HG03469 (cell line): Measurements from ENCODE around the gene SCFD2.

Experiments
- ATAC-seq: cut with Tn5 transposase; IDR thresholded peaks from one replicate; pipeline ENCODE4 v1.9.1; 2021; ENCODE audit warnings: mild to moderate bottlenecking, moderate library complexity, moderate number of reproducible peaks; ENCODE audit not compliant: unreplicated experiment

SCFD2 gene

DNA sequence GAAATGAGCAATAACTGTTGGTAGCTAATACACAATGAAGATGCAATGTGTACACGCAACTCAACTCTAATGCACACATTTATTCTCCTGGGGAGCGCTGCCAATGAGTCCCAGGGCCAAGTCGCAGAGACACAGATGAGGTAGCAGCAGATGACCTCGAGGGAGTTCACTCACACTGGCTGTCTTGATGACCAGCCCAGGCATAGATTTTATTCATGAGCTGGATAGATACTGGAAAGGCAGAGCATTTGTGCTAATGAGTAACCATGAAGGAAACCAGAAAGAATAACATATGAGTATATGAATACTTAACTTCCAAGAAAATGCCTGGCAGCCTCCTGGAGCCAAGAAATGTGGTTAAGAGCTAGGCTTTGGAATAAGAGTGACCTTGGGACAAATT is 461.4 kb downstream of the SCFD2 start:
- no peak for ATAC-seq

DNA sequence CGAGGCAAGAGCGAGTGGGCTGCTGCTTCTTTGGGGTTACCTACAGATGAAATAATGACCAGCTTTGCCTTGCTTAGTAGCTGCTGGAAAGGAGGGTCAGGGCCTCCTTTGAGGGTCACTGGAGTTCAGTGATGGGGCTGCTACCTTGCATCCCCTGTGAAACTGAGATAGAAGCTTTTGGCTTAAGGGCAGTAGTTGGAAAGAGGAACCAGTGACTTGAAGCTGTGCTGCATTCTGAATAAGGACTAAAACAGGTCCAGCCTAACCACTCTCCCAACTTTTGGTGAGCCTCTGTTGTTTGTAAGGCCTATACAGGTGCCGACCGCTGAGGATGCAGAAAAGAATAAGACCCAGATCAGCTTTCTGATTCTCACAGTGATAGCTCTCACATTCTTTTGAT is 462.6 kb downstream of the SCFD2 start:
- no peak for ATAC-seq

DNA sequence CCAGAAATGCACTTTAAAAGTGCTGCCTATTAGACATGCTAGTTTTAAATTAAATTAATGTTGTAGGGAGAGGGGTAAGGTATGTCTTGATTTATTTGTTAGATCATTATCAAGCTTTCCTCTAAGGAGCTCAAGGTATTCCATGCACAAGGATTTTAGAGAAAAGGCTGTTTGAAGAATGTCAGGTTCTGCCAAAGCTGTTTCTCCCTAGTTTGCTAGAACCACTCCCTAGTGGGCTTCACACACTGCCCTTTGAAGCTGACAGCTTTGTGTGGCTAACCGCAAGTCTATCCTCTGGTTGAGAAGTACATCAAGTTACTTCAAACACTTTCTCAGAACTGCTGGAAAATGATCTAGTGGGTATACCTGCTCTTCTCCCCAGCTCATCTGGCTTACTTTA is 471.4 kb downstream of the SCFD2 start:
- ATAC-seq = no peak

DNA sequence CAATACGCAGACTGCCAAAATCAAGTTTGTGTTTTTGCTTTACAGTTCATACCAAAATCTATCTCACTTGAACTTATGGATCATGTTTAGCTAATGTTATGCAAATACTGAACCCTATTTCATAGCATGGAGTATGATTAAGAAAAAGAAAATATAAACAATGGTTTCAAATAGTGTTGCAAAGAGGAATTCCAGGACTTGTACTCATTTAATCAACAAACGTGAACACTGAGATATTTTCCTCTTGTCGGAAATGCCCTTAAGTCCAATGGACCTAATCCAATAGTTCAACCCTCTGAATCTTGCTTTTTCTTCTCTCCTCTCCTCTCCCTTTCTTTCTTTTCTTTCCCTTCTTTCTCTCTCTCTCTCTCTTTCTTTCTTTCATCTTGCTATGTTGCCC is 473.0 kb downstream of the SCFD2 start:
- ATAC-seq = no peak

DNA sequence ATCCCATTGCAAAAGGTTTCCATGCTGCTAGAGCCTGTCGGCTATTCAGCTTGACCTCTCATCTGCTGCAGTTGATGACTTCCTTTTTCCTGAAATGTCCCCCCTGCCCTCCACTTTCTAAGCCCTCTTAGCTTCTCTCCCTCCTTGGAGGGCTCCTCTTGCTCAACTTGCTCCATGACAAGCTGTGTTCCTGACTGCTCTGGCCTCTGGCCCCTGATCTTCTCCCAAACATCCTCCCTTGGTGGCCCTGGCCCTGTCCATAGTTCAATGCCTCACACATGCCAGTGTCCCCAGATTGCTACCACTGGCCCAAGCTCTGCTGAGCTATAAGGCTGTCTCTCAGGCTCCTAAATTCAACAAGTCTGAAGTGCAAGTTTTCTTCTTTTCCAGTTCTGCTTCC is 474.1 kb downstream of the SCFD2 start:
- no peak for ATAC-seq

DNA sequence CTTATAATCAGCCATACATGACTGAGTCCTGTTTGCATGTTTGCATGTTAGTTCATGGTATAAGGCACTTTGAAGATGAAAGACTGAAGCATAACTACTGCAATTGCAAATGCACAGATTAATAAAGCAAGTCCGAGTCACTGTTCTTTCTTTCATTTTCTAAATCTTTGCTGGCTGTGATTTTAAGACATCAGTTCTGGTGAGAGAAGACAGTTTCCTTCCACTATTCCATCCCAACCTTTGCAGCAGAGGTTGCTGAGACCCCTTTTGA is 475.4 kb downstream of the SCFD2 start:
- no peak for ATAC-seq

DNA sequence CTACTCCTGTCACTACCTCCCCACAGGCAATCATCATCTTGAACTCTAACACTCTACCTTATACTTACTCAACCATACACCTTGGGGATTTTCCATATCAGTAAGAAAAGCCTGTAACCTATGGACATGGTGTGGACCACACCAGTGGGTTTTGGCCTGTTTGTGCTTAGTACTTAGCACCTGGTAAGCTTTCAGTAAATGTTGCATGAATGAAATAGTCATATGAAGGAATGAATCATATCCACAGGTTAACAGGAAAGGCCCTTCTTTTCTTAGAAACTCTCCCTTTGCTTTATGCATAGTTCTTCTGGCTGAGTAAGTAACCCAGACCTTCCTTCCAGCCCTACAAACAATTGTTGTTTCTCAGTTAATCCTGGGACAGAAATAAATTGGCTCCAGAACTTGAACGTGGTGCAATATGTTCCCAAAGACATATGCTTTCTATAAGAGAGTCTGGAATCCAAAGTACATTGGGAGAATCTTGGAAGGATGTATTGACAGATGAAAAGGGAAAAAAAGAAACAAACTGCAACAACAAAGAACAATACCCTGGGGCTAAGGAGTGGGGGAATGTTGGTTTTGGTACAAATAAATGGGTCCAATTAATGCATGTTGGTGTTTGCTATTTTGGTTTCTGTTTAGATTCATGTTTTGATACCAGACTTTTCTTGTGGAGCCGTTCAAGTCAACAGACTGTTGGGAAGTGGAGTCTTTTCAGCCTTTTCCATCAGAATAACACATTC is 475.9 kb downstream of the SCFD2 start:
- ATAC-seq = no peak

DNA sequence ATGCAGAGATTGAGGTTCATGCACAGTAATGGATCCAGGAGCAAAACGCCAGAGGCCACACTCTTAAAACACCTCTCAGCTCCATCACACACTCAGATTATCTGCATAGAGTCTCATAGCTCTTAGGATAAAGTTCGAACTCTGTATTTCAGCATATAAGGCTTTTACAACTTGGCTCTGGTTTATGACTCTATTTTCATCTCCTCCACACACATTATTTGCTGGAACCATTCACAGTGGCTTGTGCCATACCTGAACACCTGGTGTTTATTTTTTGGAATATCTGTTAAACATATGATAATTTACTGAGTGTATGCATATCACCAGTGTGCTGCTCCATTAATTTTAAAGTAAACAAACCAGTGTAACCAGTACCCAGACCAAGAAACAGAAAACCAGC is 476.5 kb downstream of the SCFD2 start:
- ATAC-seq = no peak

DNA sequence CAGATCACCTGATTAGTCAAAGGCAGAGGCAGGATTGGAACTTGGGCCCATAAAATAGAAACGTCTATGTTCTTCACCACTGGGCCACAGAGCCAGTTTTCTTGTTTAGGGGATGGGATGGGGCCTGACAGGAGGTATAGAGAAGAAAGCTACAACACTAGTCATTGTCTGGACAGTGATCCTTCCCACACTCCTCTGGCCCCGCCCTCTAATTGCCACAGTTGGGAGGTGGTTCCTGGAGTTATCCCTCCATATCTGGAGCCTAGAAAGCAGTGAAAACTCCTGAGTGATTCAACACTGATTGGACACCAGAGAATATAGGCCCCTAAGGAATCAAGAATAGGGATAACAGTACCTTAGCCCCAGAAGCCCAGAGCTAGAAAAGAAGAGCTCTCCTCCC is 480.9 kb downstream of the SCFD2 start:
- no peak for ATAC-seq

DNA sequence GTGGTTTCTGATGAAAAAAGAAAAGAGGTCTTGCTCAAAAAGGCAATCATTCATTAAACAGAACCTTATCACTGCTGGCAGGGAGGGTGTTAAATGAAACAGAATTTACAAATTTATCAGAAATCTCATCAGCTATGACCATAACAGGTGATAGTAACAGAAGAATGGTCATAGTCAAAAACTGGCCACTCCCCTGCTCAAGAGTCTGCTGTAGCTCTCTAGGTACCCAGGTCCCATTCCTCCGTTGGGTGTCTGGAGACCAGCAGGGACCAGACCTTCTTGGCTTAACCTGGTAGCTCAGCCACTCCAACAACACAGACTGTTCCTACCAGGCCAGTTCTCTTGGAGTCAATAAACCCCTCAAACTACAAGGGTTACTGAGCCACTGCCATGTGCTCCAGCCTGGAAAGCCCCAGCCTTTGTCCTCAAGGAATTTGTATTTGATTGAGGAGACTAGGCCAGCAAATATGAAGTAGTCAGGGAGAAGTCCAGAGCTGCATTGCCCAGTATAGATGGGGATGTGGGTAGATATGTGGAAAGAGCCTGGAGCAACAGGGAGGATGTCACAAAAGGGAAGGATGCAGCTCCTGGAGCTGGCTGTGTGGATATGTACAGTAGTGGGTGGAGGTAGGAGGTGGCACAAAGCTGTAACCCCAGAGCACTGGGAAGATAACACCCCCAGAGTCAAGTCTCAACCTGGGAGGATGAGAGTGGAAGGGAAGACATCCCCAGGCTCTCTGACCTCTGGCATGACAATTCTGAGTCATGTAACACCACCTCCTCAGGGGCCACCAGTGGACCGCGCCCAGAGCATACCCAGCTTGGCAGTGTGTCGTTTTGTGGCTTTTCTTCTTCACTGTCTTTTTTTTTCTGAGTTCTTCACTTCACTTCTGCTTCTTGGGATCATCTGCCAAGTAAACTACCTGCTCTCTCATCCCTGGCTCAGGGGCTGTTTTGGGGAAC is 481.9 kb downstream of the SCFD2 start:
- ATAC-seq = no peak

DNA sequence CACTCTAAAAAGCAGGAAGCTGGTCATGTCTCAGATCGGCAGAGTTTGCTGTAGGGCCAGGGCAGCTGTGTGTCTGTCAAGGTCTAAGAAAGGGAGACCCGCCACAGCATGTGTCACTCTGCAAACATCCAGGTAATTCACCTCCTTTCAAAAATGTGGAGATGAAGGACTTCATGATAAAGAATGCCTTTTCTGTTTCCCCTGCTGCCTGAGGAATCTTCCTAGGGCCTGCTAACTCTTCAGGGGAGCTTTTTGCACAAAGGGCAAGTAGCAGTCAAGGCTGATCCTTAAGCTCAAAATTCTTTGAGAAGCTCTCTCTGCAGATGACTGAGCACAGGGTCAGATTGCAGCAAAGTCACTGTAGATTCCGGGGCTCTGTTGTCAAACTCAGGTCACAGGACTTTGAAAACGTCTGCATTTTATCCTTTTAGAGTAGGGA is 482.7 kb downstream of the SCFD2 start:
- no peak for ATAC-seq

DNA sequence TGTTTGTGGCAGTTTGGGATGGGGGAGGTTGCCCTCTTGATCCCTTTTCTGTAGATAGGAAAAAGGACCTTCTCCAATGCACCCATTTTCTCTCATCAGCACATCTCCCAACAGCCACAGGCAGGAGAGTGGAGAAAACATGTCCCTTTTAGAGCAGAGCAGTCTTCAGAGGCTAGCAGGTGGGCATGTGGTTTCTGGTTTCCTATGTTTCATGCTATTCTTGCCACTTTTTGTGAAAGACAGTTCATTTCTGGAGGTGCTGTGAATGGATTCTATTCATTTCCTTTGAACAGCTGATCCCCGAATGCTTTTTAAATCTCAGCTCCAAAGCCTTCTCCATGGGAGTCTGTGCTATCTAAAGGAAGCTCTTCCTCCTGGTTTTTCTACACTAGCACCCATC is 484.9 kb downstream of the SCFD2 start:
- no peak for ATAC-seq

DNA sequence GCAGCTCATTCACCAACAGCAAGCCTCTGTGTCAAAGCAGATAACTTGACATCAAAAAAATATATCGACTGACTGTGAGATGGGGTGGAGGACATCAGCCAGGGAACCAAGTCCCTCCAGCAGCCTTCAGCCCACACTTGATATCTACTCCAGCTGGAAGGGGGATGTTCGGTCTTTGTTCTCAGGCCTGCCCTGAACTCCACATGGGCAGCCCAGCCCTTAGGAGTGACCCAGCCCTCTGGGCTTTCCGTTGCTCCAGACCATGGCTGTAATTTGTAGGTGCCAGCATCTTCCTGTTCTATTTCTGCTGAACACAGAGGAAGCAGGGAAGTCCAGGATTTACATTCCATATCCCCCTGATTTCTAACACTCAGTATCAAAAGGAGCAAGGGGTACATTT is 486.4 kb downstream of the SCFD2 start:
- no peak for ATAC-seq

DNA sequence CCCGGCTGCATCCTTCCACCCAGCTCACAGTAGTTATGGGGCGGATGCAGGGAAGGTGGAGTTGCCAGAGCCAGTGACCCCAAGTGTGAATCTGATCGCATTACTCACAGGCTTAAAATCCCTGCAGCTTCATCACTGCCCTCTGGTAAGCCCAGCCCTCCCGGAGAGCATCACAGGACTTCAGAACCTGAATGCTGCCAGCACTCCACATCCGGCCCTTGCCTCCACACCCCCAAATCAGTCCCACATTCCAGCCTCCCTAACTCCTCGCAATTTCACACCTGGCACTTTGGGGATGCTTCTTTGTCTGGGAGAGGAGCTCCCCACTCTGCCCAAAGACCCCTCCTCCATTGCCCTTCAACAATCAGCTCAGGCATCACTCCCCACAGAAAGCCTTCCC is 488.2 kb downstream of the SCFD2 start:
- ATAC-seq = no peak

DNA sequence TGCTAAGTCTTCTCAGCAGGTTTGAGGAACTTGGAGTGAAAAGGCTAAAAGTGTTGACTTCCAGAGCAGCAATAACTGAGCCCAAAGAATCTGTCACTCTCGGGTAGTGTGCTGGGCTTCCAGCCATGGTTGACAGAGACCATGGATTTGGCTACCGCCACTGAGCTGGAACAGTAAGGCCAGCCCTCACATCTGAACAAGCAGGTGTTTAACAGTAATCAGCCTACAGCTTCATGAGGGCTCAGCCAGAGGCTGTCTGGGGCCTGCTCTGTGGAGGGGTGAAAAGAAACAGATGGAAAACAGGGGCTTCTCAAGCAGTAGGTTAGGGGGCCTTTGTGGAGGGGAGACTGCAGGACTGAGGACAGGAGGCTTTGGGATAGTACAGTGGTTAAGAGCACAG is 488.8 kb downstream of the SCFD2 start:
- no peak for ATAC-seq

DNA sequence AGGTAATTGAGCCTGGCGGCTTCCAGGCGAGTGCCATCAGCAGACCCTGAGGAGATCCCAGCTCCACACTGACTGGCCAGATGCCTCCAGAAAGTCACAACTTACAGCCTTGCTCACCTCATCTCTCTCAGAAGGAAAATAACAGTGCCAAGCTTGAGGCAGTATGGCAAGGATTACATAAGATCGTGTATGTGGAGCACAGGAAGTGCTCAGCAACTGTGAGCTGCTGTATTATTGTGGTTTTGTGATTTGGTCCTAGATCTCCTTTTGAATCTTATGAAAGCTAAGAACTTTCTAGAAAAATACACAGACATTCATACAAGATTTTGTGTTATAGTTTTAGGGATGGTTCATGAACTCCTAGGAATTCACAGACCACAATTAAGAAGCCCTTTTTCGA is 489.8 kb downstream of the SCFD2 start:
- no peak for ATAC-seq

DNA sequence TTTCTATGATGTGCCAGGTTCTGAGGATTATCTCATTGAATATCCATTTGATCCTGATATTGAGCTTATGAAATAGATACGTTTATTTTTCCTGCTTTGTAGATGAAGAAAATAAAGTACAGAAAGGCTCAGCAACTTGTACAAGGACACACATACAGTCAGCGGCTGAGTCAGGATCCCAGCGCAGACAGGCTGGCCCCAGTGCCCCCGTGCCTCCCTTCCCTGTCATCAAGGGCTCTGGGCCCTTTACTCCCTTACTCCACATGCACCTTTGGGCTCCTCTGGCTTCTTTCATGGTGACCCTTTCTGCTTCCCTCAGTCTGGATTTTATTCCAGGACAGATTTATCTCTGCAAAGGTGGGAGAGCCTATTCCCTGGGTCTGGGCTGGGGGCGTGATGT is 490.9 kb downstream of the SCFD2 start:
- no peak for ATAC-seq

DNA sequence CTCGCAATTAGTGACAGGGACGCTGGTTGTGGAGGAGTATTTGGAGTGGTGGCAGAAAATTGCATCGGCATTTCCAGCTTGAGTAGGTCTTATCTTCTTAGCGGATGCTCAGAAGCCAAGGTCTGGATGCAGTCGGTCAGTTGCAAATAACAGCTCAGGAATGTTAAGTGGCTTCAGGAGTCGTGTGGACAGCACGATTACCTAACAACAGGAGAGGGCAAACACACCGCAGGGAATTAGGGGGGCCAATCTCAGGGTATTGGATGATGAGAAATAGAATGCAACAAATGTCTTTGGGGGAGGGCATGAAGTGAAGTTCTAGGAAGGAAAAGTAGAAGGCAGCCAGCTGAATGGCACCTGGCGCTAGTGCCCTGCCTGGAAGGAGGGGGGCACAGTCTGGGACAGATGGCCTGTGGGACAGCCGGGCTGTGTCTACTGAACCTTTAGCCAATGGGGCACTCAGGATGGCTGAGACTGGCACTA is 492.0 kb downstream of the SCFD2 start:
- no peak for ATAC-seq

DNA sequence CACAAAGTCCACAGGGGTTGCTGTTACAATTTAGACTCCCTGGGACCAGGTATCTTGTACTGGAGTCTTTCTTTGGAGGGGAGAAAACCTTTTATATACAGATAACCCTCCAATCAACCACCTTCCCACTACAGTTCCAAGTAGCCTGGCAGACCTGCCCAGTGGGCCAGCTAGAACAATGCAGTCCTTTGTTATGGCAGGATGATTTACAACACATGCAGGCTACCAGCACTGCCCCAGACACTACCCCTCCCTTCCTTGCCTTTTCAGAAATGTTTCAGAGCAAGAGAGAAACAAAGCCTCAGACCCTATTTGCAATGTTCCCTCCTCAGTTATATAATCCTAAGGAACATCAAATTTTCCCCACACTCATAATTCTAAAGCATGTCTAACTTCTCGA is 492.7 kb downstream of the SCFD2 start:
- no peak for ATAC-seq

DNA sequence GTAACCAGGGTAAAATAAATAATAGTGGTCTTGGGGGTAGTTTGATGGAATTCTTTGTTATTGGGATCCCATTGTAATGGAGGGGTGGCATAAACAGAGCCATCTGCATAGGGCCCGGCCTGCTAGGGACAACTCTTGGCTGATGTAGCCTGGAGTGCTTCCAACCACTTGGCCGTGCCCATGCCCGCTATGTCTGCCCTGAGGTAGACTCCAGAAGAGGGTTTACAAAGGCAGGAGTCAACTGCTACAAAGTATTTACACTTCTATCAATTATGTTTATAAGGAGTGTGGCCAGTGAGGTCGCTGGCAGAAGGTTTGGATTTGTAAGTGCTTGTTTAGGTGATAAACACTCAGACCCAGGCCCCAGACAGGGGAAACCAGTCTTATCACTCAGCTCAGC is 495.6 kb downstream of the SCFD2 start:
- no peak for ATAC-seq

DNA sequence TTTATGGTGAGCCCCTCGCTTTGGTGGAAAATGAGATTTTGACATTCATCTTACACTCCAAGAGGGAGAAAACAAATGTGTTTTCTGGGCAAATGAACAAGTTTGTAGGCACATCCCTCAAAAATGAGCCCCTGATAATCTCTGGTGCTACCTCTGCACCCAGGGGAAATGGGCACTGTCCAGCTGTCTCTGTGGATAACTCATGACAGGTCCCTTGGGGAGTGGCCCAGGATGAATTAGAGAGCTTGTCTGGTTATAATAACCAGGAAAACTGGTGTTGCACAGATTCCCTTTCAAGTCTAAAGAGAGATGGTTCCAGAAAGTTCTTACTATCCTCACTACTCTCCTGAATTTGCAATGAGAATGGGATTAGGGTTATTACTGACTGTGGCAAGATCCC is 496.2 kb downstream of the SCFD2 start:
- ATAC-seq = no peak

DNA sequence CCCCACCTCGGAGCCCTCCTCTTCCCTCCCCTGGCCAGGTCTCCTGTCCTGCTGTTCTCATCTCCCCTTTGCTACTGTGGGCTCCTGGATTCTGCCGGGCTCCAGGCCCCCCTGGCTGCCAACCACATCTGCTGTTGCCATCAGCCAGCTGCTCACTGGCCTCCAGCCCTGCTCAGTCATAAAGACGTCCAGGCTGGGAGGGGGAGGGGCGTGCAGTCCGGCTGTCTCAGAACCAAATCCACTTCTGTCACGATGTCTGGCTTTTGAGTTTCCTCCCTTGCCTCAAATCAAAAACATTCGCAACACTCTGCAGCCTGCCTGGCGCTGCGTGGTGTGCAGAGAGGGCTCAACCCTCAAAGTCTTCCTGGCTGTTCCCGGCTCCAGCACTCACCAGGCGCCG is 496.7 kb downstream of the SCFD2 start:
- ATAC-seq = no peak
